Coronary artery (tissue), 2 donors: Measurements from ENCODE around the gene AFF2.

Experiments
- DNase-seq: peaks from one replicate; pipeline ENCODE4 v3.0.0-alpha.2; 2017; ENCODE audit warnings: low spot score
- H3K27ac ChIP-seq, 2 donors: fragments of 200-600 bp; sonication (generic); one replicate each; pipeline ENCODE4 v1.5.1; 2016 to 2019
- H3K4me3 ChIP-seq: fragments of 200-600 bp; sonication (generic); 2 replicates; pipeline ENCODE4 v1.5.1; 2016; ENCODE audit warnings: mild to moderate bottlenecking, moderate library complexity
- TF ChIP-seq, protein P1 (sequence below): fragments of 200-600 bp; sonication (generic); IDR thresholded peaks from one replicate; pipeline ENCODE4 v1.5.1; 2019; ENCODE audit warnings: antibody characterized with exemption

Gene AFF2

DNA sequence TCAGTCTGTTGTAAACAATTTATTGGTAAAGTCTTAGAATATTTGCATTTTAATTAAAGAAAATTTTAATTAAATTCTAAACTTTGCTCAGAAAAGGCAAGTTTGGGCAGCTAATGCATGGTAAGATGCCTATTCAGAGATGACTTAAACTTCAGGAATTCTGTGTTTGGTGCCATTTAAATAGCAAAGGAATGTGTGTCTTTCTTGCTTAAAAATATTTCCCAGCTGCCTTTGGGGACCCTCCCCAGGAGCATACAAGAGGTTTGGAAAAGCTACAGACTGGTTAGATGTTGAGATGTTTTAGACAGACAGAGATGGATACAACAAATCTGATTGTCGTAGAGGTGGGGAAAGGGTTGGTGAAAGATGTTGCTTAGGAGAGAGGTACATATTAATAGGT is 36.5 kb downstream of the AFF2 start:
- no peak for DNase-seq
- Histone ChIP-seq H3K27ac (no peak overlapping the region), H3K4me3 (no peak overlapping the region)
- TF ChIP-seq, protein P1, sequence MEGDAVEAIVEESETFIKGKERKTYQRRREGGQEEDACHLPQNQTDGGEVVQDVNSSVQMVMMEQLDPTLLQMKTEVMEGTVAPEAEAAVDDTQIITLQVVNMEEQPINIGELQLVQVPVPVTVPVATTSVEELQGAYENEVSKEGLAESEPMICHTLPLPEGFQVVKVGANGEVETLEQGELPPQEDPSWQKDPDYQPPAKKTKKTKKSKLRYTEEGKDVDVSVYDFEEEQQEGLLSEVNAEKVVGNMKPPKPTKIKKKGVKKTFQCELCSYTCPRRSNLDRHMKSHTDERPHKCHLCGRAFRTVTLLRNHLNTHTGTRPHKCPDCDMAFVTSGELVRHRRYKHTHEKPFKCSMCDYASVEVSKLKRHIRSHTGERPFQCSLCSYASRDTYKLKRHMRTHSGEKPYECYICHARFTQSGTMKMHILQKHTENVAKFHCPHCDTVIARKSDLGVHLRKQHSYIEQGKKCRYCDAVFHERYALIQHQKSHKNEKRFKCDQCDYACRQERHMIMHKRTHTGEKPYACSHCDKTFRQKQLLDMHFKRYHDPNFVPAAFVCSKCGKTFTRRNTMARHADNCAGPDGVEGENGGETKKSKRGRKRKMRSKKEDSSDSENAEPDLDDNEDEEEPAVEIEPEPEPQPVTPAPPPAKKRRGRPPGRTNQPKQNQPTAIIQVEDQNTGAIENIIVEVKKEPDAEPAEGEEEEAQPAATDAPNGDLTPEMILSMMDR, result no peak

DNA sequence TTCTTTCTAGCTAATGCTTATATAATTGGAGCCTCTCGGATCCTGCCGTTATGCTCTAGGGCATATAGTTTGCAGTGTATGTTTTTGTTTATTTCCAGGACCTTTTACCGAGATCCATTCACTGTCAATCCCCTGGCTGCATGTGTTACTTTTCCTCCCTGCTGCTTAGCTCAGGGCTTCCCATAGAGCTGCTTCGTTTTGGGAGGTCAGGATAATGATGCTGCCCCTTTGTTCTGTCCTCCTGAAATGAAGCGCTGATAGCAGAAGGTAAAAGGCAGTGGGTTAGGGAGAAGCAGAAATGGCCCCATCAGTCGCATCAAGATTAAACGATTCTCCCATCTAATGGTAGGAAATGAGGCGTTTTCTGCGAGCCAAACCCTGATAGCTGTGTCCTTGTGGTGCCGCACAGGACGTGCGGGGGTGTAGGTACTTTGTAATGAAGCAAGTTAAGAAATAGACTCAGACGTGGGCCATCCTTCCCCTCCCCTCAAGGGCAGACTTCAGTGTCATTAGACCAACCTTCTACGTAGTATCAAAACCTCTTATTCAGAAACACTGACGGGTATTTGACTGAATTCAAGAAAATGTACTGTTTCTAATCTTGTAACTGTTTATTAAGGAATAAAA is 37.3 kb downstream of the AFF2 start:
- DNase-seq, result no peak
- TF ChIP-seq, protein P1, result no peak
- H3K4me3 ChIP-seq, result no peak overlapping the region
- no peak overlapping the region for H3K27ac ChIP-seq

DNA sequence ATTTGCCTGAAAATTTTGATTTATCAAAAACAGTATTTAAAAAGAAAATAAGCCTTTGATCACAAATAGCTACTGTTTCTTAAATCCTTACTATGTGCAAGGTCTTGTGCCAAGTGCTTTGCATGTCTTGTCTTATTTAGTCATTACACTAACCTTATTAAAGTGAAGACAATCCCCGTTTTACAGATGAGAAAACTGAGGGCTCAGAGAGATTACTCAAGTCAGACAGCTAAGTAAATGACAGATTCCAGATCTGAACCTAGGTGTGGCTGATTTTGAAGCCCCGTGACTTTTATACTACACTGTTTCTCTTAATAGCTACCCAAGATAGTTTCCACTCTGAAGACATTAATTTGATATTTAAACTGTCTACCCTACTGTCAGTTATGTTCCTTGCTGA is 38.2 kb downstream of the AFF2 start:
- H3K4me3 ChIP-seq, result no peak overlapping the region
- DNase-seq, result no peak
- TF ChIP-seq, protein P1, result no peak
- H3K27ac ChIP-seq, result no peak overlapping the region

DNA sequence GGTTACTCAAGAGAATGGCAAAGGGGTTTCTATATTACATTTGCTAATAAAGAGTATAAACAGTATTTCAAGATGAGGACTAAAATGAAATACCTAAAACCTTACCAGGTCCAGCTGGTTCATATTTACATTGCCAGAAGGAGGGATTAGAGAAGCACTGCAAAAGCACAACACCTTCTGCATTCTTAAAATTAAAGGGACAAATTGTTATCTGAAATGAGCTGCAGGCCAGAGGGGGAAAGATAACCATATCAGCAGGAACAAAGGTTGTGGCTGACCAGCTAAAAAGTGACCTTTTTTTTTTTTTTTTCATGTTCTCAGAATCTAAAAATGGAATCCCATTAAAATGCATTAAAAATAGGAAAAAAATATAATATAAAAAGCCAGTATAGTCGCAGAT is 39.7 kb downstream of the AFF2 start:
- no peak overlapping the region for H3K27ac ChIP-seq
- TF ChIP-seq, protein P1, result no peak
- DNase-seq, result no peak
- H3K4me3 ChIP-seq, result no peak overlapping the region

DNA sequence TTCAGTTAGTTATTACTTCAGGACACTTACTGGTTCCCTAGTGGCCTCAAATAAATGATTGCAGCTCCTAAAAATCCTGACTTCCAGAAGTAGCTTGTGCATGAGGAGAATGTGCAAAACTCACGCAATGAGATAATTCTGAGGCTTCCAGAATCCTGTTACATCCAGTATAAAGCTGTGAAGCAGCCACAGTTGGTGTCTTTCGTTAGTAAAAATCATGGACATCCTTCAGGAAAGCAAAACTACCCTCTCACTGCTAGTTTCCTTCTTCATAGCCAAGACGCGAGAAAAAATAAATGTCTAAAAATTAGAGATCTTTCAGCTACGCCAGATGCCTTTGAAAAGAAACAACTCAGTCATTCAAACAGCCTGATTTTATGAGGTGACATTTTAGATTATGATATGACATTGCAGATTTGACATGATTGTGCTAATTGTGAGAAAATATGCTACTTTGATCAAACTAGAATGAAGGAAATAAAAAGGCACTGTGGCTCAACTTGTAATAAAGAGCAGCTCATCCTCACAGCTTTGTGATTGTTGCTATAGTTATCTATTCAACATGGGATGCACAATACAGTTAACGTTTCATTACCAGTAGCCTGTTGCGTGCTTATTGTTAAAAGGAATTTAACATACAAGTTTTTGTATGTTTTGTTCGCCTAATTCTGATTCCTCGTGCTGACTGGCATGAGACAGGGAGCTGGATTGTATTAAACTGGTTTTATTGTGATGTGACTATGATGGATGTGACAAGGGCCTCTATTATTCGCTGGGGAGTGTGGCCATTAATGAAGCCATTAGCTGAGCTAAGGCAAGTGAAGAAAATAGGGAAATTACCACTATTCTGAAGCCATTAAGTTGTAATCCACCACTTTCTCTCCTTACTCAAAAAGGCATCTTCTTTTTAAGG is 40.5 kb downstream of the AFF2 start:
- Histone ChIP-seq H3K4me3 (no peak overlapping the region), H3K27ac (no peak overlapping the region)
- DNase-seq, result no peak
- TF ChIP-seq, protein P1, result no peak

DNA sequence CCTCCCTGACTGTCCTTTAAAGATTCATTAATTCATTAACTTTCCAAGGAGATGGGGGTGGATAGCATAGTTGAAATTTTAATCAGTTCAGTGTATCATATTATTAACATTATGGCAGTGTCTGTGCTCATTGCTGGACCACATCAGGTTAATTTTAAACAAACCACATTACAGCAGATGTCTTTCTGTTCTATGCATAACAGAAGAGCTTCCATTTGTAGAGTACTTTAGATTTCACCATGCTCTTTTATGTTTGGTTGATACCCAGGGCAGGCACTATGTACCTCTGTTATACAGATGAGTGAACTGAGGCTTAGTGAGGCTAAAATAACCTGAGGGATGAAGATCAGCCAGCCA is 41.1 kb downstream of the AFF2 start:
- Histone ChIP-seq H3K4me3 (no peak overlapping the region), H3K27ac (no peak overlapping the region)
- DNase-seq, result no peak
- TF ChIP-seq, protein P1, result no peak
